HG03439 (cell line): ENCODE data around the gene SPPL3.
"Not testable (repeated sequence)": the region's sequence is repeated elsewhere in the genome, so short reads cannot be mapped to it uniquely, and the experiment has no call there.

Experiments
- ATAC-seq: cut with Tn5 transposase; IDR thresholded peaks from one replicate; pipeline ENCODE4 v1.9.1; 2021; ENCODE audit warnings: mild to moderate bottlenecking, moderate library complexity; ENCODE audit not compliant: unreplicated experiment

SPPL3 gene

DNA sequence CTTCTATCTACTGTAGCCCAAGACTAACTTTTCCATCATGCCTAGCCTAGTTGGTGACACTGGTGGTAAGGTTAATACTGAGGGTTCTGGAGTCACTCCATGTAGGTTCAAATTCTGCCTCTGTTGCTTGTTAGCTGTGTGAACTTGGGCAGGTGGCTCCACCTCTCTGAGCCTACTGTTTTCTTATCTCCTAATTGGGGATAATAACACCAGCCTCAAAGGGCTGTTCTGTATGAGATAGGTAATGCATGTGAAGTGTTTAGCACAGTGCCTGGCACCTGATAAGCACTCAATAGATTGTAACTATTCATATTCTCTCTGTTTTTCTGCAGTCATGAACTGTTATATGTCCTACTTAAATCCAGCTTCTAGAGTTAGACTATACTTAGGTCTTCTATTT, 17.5 kb upstream of the SPPL3 start:
- no peak for ATAC-seq

DNA sequence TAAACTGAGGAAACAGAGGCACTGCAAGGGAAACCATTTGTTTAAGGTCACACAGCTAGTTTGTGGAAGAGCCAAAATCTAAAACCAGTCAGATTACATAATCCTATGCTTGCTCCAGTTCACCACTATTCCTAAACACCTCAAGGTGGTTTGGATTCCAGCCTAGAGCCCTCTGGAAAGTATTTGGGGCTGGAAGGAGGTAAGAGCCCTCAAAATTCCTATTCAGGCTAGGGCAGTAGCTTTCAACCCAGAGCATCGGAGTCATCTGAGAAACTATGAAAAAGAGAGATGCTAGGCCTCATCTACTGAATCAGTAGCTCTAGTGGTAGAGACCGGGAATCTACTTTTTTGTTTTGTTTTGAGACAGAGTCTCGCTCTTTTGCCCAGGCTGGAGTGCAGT, 16.0 kb upstream of the SPPL3 start:
- ATAC-seq = no peak

- no peak for ATAC-seq
Observed at GRCh38 chr12:120917748-120918147, 13.6 kb upstream of the SPPL3 start.

- no peak for ATAC-seq
Observed at GRCh38 chr12:120916561-120916960, 12.4 kb upstream of the SPPL3 start.

DNA sequence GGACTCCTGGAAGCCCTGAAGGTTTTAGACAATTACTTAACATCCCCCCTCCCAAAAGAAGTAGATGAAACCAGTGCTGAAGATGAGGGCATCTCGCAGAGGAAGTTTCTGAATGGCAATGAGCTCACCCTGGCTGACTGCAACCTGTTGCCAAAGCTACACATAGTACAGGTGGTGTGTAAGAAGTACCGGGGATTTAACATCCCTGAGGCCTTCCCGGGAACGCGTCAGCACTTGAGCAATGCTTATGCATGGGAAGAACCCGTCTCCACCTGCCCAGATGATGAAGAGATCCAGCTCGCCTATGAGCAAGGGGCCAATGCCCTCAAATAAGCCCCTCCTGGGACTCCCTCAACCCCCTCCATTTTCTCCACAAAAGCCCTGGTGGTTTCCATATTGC, 10.6 kb upstream of the SPPL3 start:
- ATAC-seq = no peak

DNA sequence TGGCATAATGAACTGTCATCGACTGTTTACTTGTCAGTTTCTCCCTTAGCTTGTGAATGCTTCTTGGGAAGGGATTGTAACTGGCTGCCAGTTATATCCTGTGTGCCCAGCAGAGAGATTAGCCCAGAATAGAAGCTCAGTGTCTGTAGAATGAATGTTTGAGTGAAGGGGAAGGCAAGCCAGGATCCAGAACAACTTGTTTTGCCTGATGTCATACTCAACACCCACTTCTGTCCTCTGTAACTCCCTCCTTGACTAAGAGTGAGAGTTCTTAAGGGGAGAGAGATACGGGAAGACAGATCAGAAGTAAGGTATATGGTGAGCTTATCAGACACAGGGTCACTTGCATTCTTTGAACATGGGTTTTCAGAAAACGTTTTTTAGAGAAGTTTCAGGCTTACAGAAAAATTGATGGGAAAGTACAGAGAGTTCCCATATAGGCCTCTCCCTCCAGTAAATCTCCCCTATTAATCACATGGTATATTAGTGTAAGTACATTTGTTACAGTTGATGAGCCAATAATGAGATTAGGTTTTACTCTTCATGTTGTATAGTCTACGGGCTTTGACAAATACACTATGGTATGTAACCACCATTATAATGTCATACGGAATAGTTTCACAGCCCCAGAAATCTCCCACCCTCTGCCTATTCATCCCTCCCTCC, 5.6 kb upstream of the SPPL3 start:
- ATAC-seq = no peak

DNA sequence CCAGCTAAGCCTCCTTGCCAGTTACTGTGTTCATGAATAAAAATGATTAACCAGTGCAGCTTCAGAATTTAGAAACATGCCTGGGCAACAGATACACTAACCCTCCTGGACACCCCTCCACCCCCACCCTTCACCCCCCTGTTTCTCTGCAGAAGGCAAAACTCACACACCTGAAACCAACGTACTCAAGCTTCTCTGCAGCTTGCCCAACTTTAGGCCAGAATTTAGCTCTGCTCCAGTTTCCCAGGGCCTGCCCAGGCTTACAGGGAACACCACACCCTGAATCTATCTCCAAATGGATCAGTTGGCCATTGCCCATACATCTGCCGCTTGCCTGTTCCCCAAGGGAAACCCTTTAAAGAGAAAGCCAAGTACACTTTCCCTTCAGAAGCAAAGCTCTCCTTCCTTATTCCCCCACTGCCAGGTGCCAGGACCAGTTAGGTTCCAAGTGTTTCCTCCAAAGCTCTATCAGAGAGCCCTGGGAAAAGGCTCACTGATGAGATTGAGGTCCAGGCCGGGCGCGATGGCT, 1.8 kb upstream of the SPPL3 start:
- no peak for ATAC-seq

DNA sequence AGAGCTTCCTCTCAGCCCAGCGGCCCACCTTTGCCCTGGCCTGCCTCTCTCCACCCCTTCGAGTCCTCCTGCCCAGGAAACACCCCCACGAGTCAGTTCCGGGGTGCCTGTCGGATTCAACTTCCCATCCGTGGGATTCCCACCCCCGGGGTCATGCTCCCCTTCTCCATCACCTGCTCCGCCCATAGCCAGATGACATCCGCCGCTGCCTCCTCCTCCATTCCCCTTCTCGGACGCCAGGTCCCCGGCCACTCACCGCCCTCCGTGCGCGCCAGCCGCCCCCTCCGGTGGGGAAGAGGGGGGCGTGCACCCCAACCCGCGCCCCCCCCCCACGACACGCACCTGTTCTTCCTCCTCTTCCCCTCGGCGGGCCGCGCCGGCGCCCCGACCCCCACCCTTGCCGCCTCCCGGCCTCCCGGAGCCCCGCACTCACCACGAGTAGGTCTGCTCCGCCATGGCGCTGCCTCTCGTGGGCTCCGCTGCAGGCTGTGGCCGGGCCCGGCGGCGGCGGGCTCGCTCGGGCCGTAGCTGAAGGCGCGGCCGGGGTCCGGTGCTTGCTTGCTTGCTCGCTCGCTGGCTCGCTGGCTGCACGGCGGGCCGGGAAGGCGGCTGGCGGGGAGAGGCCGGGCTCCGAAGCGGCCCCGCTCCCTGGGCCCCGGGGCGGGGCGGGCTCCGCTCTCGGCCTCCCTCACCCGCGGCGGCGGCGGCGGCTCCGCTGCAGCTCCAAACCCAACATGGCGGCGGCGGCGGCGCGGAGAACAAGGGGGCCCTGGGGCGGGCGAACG, 554 bp downstream of the SPPL3 start:
- ATAC-seq = peak; percentile 39

- ATAC-seq = no peak
Observed at GRCh38 chr12:120902846-120903411, 1.2 kb downstream of the SPPL3 start.

- ATAC-seq = no peak
Observed at GRCh38 chr12:120901818-120902217, 2.3 kb downstream of the SPPL3 start.

DNA sequence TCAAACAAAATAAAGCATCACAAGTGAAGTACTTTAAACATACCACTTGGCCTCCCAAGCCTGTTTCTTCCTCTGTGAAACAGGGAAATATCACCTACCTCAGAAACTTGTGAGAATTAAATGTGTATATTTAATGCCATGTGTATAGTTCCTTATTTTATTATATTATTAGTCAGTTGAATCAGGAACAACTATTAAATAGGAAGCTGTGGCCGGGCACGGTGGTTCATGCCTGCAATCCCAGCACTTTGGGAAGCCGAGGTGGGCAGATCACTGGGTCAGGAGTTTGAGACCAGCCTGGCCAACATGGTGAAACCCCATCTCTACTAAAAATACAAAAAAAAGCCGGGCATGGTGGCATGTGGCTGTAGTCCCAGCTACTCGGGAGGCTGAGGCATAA, 3.1 kb downstream of the SPPL3 start:
- ATAC-seq = not testable (repeated sequence)

GRCh38 chr12:120895532-120895931, 8.6 kb downstream of the SPPL3 start:
- no peak for ATAC-seq

GRCh38 chr12:120892265-120892664, 11.9 kb downstream of the SPPL3 start:
- no peak for ATAC-seq

- no peak for ATAC-seq
Observed at GRCh38 chr12:120890963-120891362, 13.2 kb downstream of the SPPL3 start.

GRCh38 chr12:120887253-120888043, 16.7 kb downstream of the SPPL3 start:
- ATAC-seq = no peak

- no peak for ATAC-seq
Observed at GRCh38 chr12:120886199-120887018, 17.7 kb downstream of the SPPL3 start.

GRCh38 chr12:120885521-120885920, 18.6 kb downstream of the SPPL3 start:
- ATAC-seq = no peak

GRCh38 chr12:120884644-120885043, 19.5 kb downstream of the SPPL3 start:
- ATAC-seq = no peak

DNA sequence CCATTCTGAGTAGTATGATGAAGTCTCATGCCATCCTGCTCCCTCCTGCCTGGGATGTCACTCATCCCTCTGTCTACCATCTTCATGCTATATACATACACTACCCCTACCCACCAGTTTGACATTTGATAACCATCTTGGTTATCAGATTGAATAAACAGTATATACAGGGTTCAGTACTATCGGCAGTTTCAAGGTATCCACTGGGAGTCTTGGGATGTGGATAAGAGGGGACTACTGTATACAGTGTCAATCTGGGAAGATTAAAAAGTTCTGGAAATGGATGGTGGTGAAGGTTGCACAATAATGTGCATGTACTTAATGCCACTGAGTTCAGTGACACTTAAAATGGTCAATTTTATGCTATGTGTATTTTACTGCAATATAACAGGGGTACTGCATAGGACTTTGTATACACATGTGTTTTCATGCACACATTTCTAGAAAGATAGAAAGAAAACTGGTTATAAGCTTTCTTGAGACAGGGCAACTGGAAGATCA, 22.1 kb downstream of the SPPL3 start:
- no peak for ATAC-seq

DNA sequence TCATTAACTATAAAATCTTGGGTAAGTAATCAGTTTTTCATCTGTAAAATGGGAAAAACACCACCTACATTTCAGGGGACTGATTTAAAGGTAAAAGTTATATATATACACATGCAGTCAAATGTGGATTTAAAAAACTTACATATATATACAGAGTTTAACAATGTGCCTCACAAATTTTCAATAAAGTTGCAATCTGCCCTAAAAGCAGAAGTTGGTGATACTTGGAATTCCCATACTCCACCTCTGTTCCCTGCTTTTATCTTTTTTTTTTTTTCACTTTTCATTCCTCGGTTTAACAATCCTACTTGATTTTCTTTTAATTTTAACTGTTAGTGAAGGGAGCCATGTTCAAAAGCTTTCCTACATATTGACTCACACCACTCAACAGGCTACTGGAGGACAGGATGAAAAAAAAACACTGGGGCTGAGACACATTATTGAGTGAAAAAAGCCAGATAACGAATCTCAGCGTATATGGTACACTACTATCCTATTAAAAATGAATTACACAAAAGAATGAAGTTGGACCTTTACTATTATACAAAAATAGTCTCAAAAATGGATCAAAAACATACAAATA, 24.3 kb downstream of the SPPL3 start:
- no peak for ATAC-seq
